NCI-H526 (cell line): ENCODE measurements around the gene PLCB2.

Source experiments
- DNase-seq, 2 experiments: peaks; one replicate each; lab custom pipeline; 2025; lab: John Stamatoyannopoulos, UW

PLCB2 gene

GRCh38 chr15:40307421-40308211 lies at the start of gene PLCB2:
PLCB2 (minus strand) TSS chr15:40307935; CDS start chr15:40307672, 263 bp downstream.
- peak; percentile 42 to 81 for DNase-seq

- DNase-seq, result no peak
Observed at GRCh38 chr15:40357246-40357645, 49.5 kb upstream of the PLCB2 start.

GRCh38 chr15:40355976-40356585 lies 48.3 kb upstream of the PLCB2 start:
- DNase-seq, result no peak

GRCh38 chr15:40354408-40355171 lies 46.9 kb upstream of the PLCB2 start:
- DNase-seq, result peak in 1 of 2 experiments; percentile 56

- DNase-seq, result no peak
Observed at GRCh38 chr15:40353697-40354096, 46.0 kb upstream of the PLCB2 start.

GRCh38 chr15:40352281-40352901 lies 44.7 kb upstream of the PLCB2 start:
- no peak for DNase-seq

- no peak for DNase-seq
Observed at GRCh38 chr15:40349163-40349562, 41.4 kb upstream of the PLCB2 start.

GRCh38 chr15:40348474-40348870 lies 40.7 kb upstream of the PLCB2 start:
- no peak for DNase-seq

GRCh38 chr15:40347559-40348473 lies 40.1 kb upstream of the PLCB2 start:
- no peak for DNase-seq

- DNase-seq, result no peak
Observed at GRCh38 chr15:40346579-40347558, 39.1 kb upstream of the PLCB2 start.

GRCh38 chr15:40345867-40346578 lies 38.3 kb upstream of the PLCB2 start:
- no peak for DNase-seq

GRCh38 chr15:40345225-40345866 lies 37.6 kb upstream of the PLCB2 start:
- no peak for DNase-seq

GRCh38 chr15:40344631-40345120 lies 36.9 kb upstream of the PLCB2 start:
- peak; percentile 26 to 73 for DNase-seq

GRCh38 chr15:40344217-40344616 lies 36.5 kb upstream of the PLCB2 start:
- no peak for DNase-seq

GRCh38 chr15:40343512-40343911 lies 35.8 kb upstream of the PLCB2 start:
- no peak for DNase-seq

- DNase-seq, result no peak
Observed at GRCh38 chr15:40342416-40343320, 34.9 kb upstream of the PLCB2 start.

GRCh38 chr15:40340740-40341400 lies 33.1 kb upstream of the PLCB2 start, which contains the start of gene CCDC9B:
CCDC9B (minus strand) TSS chr15:40340939; CDS start chr15:40340819, 120 bp downstream.
- DNase-seq, result peak; percentile 19 to 76
